Osteocyte (in vitro differentiated cells): Measurements from ENCODE around the gene ESPL1. TPM values are rescaled to one million over a fixed set of nuclear protein-coding genes. Genes with fewer than 3 reads are reported as not detected.

ENCODE experiments used
- DNase-seq: peaks from one replicate; pipeline ENCODE4 v3.0.0; 2021; ENCODE audit warnings: mixed read lengths; ENCODE audit not compliant: unreplicated experiment; ENCODE audit errors: extremely low spot score
- H3K27ac Mint-ChIP-seq: one replicate; pipeline ENCODE4 v1.8.0; 2021; ENCODE audit warnings: mild to moderate bottlenecking, mixed read lengths; ENCODE audit not compliant: unreplicated experiment
- H3K27me3 Mint-ChIP-seq: one replicate; pipeline ENCODE4 v1.8.0; 2021; ENCODE audit warnings: mixed read lengths; ENCODE audit not compliant: unreplicated experiment
- H3K36me3 Mint-ChIP-seq: one replicate; pipeline ENCODE4 v1.8.0; 2021; ENCODE audit warnings: mixed read lengths; ENCODE audit not compliant: unreplicated experiment
- H3K4me1 Mint-ChIP-seq: one replicate; pipeline ENCODE4 v1.8.0; 2021; ENCODE audit warnings: mixed read lengths; ENCODE audit not compliant: unreplicated experiment
- H3K4me3 Mint-ChIP-seq: one replicate; pipeline ENCODE4 v1.8.0; 2021; ENCODE audit warnings: mild to moderate bottlenecking, moderate library complexity, mixed read lengths; ENCODE audit not compliant: unreplicated experiment
- H3K9me3 Mint-ChIP-seq: one replicate; pipeline ENCODE4 v1.8.0; 2021; ENCODE audit warnings: mixed read lengths; ENCODE audit not compliant: unreplicated experiment
- CTCF ChIP-seq: fragments of 200-600 bp; sonication (generic); IDR thresholded peaks from 2 replicates; pipeline ENCODE4 v1.5.0; 2021; ENCODE audit warnings: antibody characterized with exemption, mild to moderate bottlenecking, moderate library complexity
- long read RNA-seq: library from polyadenylated mRNA; unstranded; transcript quantifications from one replicate; pipeline ENCODE4 v2.0.0, GENCODE V29; 2021
- total RNA-seq: library from RNA; stranded (reverse); gene quantifications from 2 replicates; pipeline ENCODE4 v1.2.1, GENCODE V29; 2021

The ESPL1 gene
- 7.6 and 8.6 TPM in 2 replicates for total RNA-seq
- long read RNA-seq, partial matches to known transcripts: 2 of 2 reads
- long read RNA-seq, other reads (novel, unspliced or antisense): 0 of 2 reads

DNA sequence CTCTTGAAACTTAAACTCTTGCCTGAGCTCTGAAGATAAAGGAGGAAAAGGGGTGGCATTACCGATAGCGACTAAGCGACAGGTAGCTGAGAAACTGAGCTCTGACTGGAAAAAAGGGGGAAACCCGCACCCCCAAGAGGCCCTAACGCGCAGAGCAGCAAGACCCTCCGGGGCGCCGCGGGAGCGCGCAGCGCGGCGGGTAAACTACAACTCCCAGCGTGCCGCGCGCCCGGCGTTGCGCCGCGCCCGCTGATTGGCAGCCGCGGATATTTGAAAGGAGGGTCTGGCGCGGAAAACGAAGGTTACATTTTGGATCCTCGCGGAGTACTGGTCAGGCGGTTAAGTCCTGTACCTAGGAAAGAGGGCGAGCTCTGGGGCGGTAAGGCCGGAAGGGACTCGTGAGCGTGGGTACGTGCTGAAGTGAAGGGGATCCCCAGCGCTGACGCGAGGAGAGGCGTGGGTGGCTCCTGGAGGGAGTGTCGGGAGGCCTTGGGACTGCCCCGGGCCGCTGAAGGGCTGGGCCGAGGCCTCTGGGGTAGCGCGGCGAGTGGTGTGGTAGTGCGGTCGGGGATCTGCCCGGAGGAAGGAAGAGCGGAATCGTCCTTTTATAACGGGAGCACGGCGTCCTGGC, at the start of gene ESPL1:
Gene ESPL1 (plus strand): TSS at position 301 of the 631 bp plus-strand sequence. CDS start 468 bp downstream, outside the sequence.
- H3K27me3 Mint-ChIP-seq: no peaks in the 10 kb centered on the region
- peak within 1 kb of the TSS; percentile 82 for H3K27ac Mint-ChIP-seq

GRCh38 chr12:53218551-53219291, 49.4 kb upstream of the ESPL1 start:
- Mint-ChIP-seq H3K9me3 (no peaks in the 10 kb centered on the region), H3K36me3 (peaks cover 5% of the 10 kb centered on the region), H3K27ac (peak overlapping the region; percentile 84), H3K4me1 (peaks cover 54% of the 10 kb centered on the region), H3K27me3 (no peaks in the 10 kb centered on the region), H3K4me3 (peak overlapping the region; percentile 80)
- no peak for TF ChIP-seq CTCF
- no peak for DNase-seq

More for the DNA sequence above, at the start of gene ESPL1:
- no peaks in the 10 kb centered on the region for H3K36me3 Mint-ChIP-seq
- peak; percentile 87 for DNase-seq
- peaks cover 28% of the 10 kb centered on the region for H3K4me1 Mint-ChIP-seq
- H3K4me3 Mint-ChIP-seq: peak within 1 kb of the TSS; percentile 99
- peak; percentile 44 for TF ChIP-seq CTCF
- no peaks in the 10 kb centered on the region for H3K9me3 Mint-ChIP-seq

DNA sequence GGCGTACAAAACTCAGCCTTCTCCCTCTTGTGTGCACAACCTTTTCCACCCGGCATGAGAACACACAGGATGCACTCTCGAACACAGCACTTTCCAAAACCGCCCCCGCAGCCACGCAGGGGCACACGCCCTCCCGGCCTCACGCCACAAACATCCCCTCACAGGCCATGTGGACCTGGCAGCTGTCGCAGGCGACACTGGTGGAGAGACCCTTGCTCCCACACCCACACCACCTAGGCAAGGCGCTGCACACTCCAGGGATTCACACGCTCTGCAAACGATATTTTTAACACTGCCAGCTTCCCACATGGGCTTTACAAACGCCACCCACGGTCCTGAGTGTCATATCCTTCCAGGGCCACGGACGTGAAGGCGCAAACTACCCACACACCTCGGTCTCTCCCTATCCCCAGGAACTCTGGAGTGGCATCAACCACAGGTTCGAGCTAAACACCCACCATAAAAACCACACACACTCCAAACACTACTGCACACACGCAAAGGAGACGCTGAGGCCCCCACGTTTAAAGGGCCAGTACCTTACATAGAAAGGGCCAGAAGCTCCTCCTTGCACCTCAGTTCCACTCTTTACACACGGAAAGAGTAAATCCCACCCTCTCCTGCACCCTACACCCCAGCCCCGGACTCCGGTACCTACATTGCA, 48.7 kb upstream of the ESPL1 start:
- no peaks in the 10 kb centered on the region for H3K27me3 Mint-ChIP-seq
- H3K4me1 Mint-ChIP-seq: peaks cover 61% of the 10 kb centered on the region
- H3K27ac Mint-ChIP-seq: peak overlapping the region; percentile 84
- H3K36me3 Mint-ChIP-seq: peaks cover under 1% of the 10 kb centered on the region
- H3K4me3 Mint-ChIP-seq: peak overlapping the region; percentile 80
- DNase-seq: no peak
- TF ChIP-seq CTCF: no peak
- no peaks in the 10 kb centered on the region for H3K9me3 Mint-ChIP-seq

DNA sequence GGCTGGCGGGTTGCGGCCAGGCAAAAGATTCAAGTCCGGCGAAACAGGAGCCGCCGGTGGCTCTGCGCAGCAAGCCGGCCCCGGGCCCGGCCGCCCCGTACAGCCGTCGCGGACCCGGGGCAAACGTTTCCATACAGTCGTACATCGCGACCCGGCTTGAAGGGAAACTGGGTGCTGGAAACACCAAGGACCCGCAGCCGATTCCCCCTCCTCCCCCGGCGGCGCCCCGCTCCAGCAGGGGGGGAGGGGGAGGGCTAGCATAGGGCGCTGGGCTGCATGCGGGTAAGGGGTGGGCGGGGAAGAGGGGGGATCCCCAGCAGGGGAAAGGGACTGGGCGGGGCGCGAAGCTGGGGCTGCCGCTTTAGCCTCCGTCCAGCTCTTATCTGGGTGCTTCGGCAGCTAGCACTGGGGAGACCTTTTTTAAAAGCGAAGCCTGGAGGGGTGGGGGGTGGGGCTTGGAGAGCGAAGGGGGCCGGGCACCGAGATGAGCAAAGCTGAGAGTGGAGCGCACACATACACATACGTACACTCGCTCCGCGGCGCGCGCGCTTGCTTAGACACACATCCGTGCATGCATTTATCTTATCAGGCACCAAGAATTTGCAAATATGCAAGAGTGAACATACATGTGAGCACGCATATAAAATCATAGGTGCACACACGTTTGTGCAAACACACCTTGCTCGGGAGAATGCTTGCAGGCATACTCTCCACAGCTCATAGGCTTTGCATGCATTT, 48.0 kb upstream of the ESPL1 start:
- no peak for TF ChIP-seq CTCF
- Mint-ChIP-seq H3K4me1 (peaks cover 68% of the 10 kb centered on the region), H3K4me3 (peak overlapping the region; percentile 80), H3K36me3 (no peaks in the 10 kb centered on the region), H3K9me3 (no peaks in the 10 kb centered on the region), H3K27me3 (no peaks in the 10 kb centered on the region), H3K27ac (peak overlapping the region; percentile 98)
- DNase-seq: no peak
